GM12878 (cell line): ENCODE measurements around the gene SNU13. TPM values are rescaled to one million over a fixed set of nuclear protein-coding genes. Genes with fewer than 3 reads are reported as not detected.

Experiments
- ATAC-seq: fragments of 200-7000 bp; cut with Tn5 transposase; 3 replicates; pipeline ENCODE4 v1.9.1; 2020; ENCODE audit warnings: mild to moderate bottlenecking, moderate library complexity
- BruUV-seq: library from RNA; stranded (reverse); fragments of 400-500 nt; replicated peaks from 2 replicates; lab custom pipeline; 2021; lab: Mats Ljungman, UMichigan
- CTCF ChIA-PET: fragments of 300-600 bp; sonication (Branson Sonifier 250); formaldehyde crosslinking; extraction: SDS; loops from one replicate; lab custom pipeline; 2021; ENCODE audit warnings: inconsistent platforms; lab: Yijun Ruan, JAX
- POLR2A ChIA-PET: fragments of 350-600 bp; formaldehyde crosslinking; extraction: SDS; loops from one replicate; lab custom pipeline; 2021; ENCODE audit warnings: inconsistent platforms; lab: Charles Lee
- RAD21 ChIA-PET: fragments of 300-600 bp; sonication (Branson Sonifier 250); formaldehyde crosslinking; loops from one replicate; lab custom pipeline; 2023; ENCODE audit warnings: antibody characterized with exemption; ENCODE audit not compliant: unreplicated experiment; lab: Charles Lee
- SMC1A ChIA-PET: fragments of 300-600 bp; sonication (Branson Sonifier 250); formaldehyde crosslinking; loops from one replicate; lab custom pipeline; 2023; ENCODE audit not compliant: unreplicated experiment, uncharacterized antibody; lab: Charles Lee
- DNase-seq: peaks from one replicate; pipeline ENCODE4 v3.0.0-alpha.2; 2011; ENCODE audit warnings: low read depth, low spot score
- FAIRE-seq: peaks from 3 replicates; lab custom pipeline; 2011; peaks lifted over from hg19 to GRCh38; lab: Jason Lieb, UNC
- H2AFZ ChIP-seq: 2 replicates; pipeline ENCODE4 v1.6.0; 2011; ENCODE audit warnings: low read depth, low read length, control low read depth; ENCODE audit not compliant: control insufficient read depth
- H3K27ac ChIP-seq: 2 replicates; pipeline ENCODE4 v1.5.1; 2011; ENCODE audit warnings: control low read depth; ENCODE audit not compliant: control insufficient read depth, insufficient read depth
- H3K27me3 ChIP-seq, 2 experiments: replicated peaks in 1 of 2; 2 replicates each; pipeline versions ENCODE4 v1.6.0 to v1.6.1; 2011; ENCODE audit warnings: low read length in 1 of 2; ENCODE audit not compliant: control insufficient read depth in 2 of 2, insufficient read depth in 2 of 2
- H3K36me3 ChIP-seq, 2 experiments: 2 replicates each; pipeline ENCODE4 v1.5.1; 2011; ENCODE audit warnings: low read length in 1 of 2; ENCODE audit not compliant: control insufficient read depth in 2 of 2, insufficient read depth in 2 of 2
- H3K4me1 ChIP-seq: 2 replicates; pipeline ENCODE4 v1.6.1; 2011; ENCODE audit warnings: mild to moderate bottlenecking, low read length, moderate library complexity, mixed read lengths; ENCODE audit not compliant: control insufficient read depth, insufficient read depth
- H3K4me2 ChIP-seq: 2 replicates; pipeline ENCODE4 v1.6.0; 2011; ENCODE audit warnings: control low read depth; ENCODE audit not compliant: control insufficient read depth, insufficient read depth
- H3K4me3 ChIP-seq: fragments of 200-600 bp; sonication (generic); 2 replicates; pipeline ENCODE4 v1.5.1; 2016
- H3K79me2 ChIP-seq: 2 replicates; pipeline ENCODE4 v1.6.0; 2011; ENCODE audit warnings: low read length; ENCODE audit not compliant: control insufficient read depth, insufficient read depth
- H3K9ac ChIP-seq: 2 replicates; pipeline ENCODE4 v1.8.0; 2011; ENCODE audit warnings: low read length, control low read depth, mixed read lengths; ENCODE audit not compliant: control insufficient read depth, insufficient read depth
- H3K9me3 ChIP-seq: replicated peaks from 3 replicates; pipeline ENCODE4 v1.5.1; 2011; ENCODE audit warnings: mild to moderate bottlenecking, low read length; ENCODE audit not compliant: control insufficient read depth, insufficient read depth
- H4K20me1 ChIP-seq: 2 replicates; pipeline ENCODE4 v1.6.0; 2011; ENCODE audit not compliant: control insufficient read depth, insufficient read depth
- BCL11A ChIP-seq: IDR thresholded peaks from 2 replicates; pipeline ENCODE4 v1.6.1; 2011; ENCODE audit warnings: low read depth, low read length
- CEBPZ ChIP-seq: fragments of 150-350 bp; IDR thresholded peaks from 2 replicates; pipeline ENCODE4 v1.6.1; 2016; ENCODE audit warnings: low read depth, low read length
- CREM ChIP-seq: IDR thresholded peaks from 2 replicates; pipeline ENCODE4 v1.6.1; 2014; ENCODE audit warnings: antibody characterized with exemption, low read depth
- NFIC ChIP-seq: IDR thresholded peaks from 2 replicates; pipeline ENCODE4 v1.6.1; 2012; ENCODE audit warnings: low read depth, mild to moderate bottlenecking, inconsistent platforms, low read length, moderate library complexity
- NFXL1 ChIP-seq: fragments of 450-650 bp; IDR thresholded peaks from 2 replicates; pipeline ENCODE4 v1.6.1; 2017; ENCODE audit warnings: antibody characterized with exemption, mild to moderate bottlenecking, borderline replicate concordance
- NR2F1 ChIP-seq: fragments of 450-650 bp; conservative IDR thresholded peaks from 2 replicates; pipeline ENCODE4 v1.6.1; 2017; ENCODE audit warnings: mild to moderate bottlenecking
- NRF1 ChIP-seq: conservative IDR thresholded peaks from 2 replicates; pipeline ENCODE4 v1.6.1; 2011; ENCODE audit warnings: mild to moderate bottlenecking, low read depth, low read length, improper control_type of control experiment
- POLR2AphosphoS5 ChIP-seq: IDR thresholded peaks from 2 replicates; pipeline ENCODE4 v1.6.1; 2011; ENCODE audit warnings: mild to moderate bottlenecking, low read length, inconsistent platforms
- SIN3A ChIP-seq: IDR thresholded peaks from 2 replicates; pipeline ENCODE4 v1.6.1; 2012; ENCODE audit warnings: low read depth, low read length, improper control_type of control experiment
- SMAD1 ChIP-seq: fragments of 450-650 bp; IDR thresholded peaks from 2 replicates; pipeline ENCODE4 v1.6.1; 2018; ENCODE audit warnings: mild to moderate bottlenecking, low read depth; ENCODE audit not compliant: partially characterized antibody
- SP1 ChIP-seq: IDR thresholded peaks from one replicate; pipeline ENCODE4 v1.6.1; 2011; ENCODE audit warnings: low read depth, low read length
- SREBF2 ChIP-seq: IDR thresholded peaks from 2 replicates; pipeline ENCODE4 v1.6.1; 2012; ENCODE audit warnings: mild to moderate bottlenecking, low read length
- TARDBP ChIP-seq: IDR thresholded peaks from 2 replicates; pipeline ENCODE4 v1.6.1; 2016; ENCODE audit warnings: borderline replicate concordance
- WGBS: methylation state at CpG from one replicate; pipeline ENCODE4 v1.1.6; 2016; ENCODE audit warnings: low lambda C conversion rate; ENCODE audit not compliant: insufficient replicate concordance, insufficient coverage; ENCODE audit errors: missing lambda C conversion rate; 5-methylcytosine and 5-hydroxymethylcytosine counted together
- in situ Hi-C: fragments of 300-500 bp; cut with MboI; formaldehyde crosslinking; loops from 9 replicates; pipeline ENCODE4 v1.14.3; 2018; ENCODE audit warnings: mixed read lengths
- intact Hi-C: fragments of 100-400 bp; cut with micrococcal nuclease; formaldehyde crosslinking; loops from one replicate; pipeline ENCODE4 v1.14.2; 2022; ENCODE audit not compliant: unreplicated experiment
- polyA plus RNA-seq, 11 experiments: library from polyadenylated mRNA; depleted of rRNA in 4 of 11; unstranded in 6 of 11; stranded (reverse) in 5 of 11; fragments of >200 nt; fragmentation: Nextera tagmentation in 4 of 11; fragmentation: Illumina TruSeq in 1 of 11; extraction: Ambion mirVana in 4 of 11; extraction: Trizol in 1 of 11; gene quantifications; 1 replicate in 1 of 11; 2 replicates in 10 of 11; pipeline versions ENCODE4 v1.2.1 to v1.2.3, GENCODE V29; 2011 to 2016; ENCODE audit warnings: inconsistent platforms in 2 of 11, missing spikeins in 2 of 11, low read depth in 1 of 11
- total RNA-seq, 4 experiments: library from RNA; depleted of rRNA in 3 of 4; stranded (reverse); fragments of >200 nt in 3 of 4; fragmentation: Illumina TruSeq in 1 of 4; extraction: Trizol in 1 of 4; gene quantifications; 2 replicates each; pipeline versions ENCODE4 v1.2.1 to v1.2.3, GENCODE V29; 2013 to 2021
- TF ChIP-seq, protein P1 (sequence below): IDR thresholded peaks from 2 replicates; pipeline ENCODE4 v1.6.1; 2012; ENCODE audit warnings: low read depth, low read length, improper control_type of control experiment
- TF ChIP-seq, protein P2 (sequence below): fragments of 150-350 bp; IDR thresholded peaks from 2 replicates; pipeline ENCODE4 v1.6.1; 2014; ENCODE audit warnings: mild to moderate bottlenecking, low read depth, low read length
- TF ChIP-seq, protein P3 (sequence below): IDR thresholded peaks from 2 replicates; pipeline ENCODE4 v1.6.1; 2011; ENCODE audit warnings: borderline replicate concordance, low read depth, mild to moderate bottlenecking, moderate library complexity, mixed read lengths, low read length; ENCODE audit not compliant: insufficient read depth; ENCODE audit errors: extremely low read length
- TF ChIP-seq, protein P4 (sequence below): fragments of 450-650 bp; IDR thresholded peaks from 2 replicates; pipeline ENCODE4 v1.6.1; 2017; ENCODE audit warnings: borderline replicate concordance

SNU13 gene
- total and polyA plus RNA-seq, 10 of the 15 experiments (the other 5 are each of a cell fraction or from before 2014, with no cell fraction given), result 157 to 870 (median 256) TPM

GRCh38 chr22:41647771-41648170 lies 40.9 kb downstream of the SNU13 start:
- TF ChIP-seq BCL11A (no peak), SP1 (no peak), NR2F1 (no peak), CREM (no peak), SIN3A (no peak), NFIC (no peak), TARDBP (no peak), POLR2AphosphoS5 (no peak), SREBF2 (no peak), CEBPZ (no peak), NRF1 (no peak), SMAD1 (no peak), NFXL1 (no peak)
- TF ChIP-seq, protein P1, sequence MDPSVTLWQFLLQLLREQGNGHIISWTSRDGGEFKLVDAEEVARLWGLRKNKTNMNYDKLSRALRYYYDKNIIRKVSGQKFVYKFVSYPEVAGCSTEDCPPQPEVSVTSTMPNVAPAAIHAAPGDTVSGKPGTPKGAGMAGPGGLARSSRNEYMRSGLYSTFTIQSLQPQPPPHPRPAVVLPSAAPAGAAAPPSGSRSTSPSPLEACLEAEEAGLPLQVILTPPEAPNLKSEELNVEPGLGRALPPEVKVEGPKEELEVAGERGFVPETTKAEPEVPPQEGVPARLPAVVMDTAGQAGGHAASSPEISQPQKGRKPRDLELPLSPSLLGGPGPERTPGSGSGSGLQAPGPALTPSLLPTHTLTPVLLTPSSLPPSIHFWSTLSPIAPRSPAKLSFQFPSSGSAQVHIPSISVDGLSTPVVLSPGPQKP, result no peak
- TF ChIP-seq, protein P2, sequence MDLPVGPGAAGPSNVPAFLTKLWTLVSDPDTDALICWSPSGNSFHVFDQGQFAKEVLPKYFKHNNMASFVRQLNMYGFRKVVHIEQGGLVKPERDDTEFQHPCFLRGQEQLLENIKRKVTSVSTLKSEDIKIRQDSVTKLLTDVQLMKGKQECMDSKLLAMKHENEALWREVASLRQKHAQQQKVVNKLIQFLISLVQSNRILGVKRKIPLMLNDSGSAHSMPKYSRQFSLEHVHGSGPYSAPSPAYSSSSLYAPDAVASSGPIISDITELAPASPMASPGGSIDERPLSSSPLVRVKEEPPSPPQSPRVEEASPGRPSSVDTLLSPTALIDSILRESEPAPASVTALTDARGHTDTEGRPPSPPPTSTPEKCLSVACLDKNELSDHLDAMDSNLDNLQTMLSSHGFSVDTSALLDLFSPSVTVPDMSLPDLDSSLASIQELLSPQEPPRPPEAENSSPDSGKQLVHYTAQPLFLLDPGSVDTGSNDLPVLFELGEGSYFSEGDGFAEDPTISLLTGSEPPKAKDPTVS, result no peak
- TF ChIP-seq, protein P3, sequence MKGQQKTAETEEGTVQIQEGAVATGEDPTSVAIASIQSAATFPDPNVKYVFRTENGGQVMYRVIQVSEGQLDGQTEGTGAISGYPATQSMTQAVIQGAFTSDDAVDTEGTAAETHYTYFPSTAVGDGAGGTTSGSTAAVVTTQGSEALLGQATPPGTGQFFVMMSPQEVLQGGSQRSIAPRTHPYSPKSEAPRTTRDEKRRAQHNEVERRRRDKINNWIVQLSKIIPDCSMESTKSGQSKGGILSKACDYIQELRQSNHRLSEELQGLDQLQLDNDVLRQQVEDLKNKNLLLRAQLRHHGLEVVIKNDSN, result no peak
- TF ChIP-seq, protein P4, sequence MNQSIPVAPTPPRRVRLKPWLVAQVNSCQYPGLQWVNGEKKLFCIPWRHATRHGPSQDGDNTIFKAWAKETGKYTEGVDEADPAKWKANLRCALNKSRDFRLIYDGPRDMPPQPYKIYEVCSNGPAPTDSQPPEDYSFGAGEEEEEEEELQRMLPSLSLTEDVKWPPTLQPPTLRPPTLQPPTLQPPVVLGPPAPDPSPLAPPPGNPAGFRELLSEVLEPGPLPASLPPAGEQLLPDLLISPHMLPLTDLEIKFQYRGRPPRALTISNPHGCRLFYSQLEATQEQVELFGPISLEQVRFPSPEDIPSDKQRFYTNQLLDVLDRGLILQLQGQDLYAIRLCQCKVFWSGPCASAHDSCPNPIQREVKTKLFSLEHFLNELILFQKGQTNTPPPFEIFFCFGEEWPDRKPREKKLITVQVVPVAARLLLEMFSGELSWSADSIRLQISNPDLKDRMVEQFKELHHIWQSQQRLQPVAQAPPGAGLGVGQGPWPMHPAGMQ, result no peak
- intact Hi-C loops, result no loop called here
- no TSS peak for BruUV-seq
- H3K9ac ChIP-seq, result no peak overlapping the region
- no peak overlapping the region for H3K4me3 ChIP-seq
- no peak overlapping the region for H3K27ac ChIP-seq
- SMC1A ChIA-PET, result no interaction called here
- peaks cover 9 to 32% of the 10 kb centered on the region in 2 experiments for H3K36me3 ChIP-seq
- CTCF ChIA-PET, result interaction anchor here (2.0 kb wide), 1 partner anchor 20 kb away, joined by 7 read pairs; no protein-coding TSS in a partner anchor
- RAD21 ChIA-PET, result no interaction called here
- H4K20me1 ChIP-seq, result no peaks in the 10 kb centered on the region
- FAIRE-seq, result no peak
- no peaks in the 10 kb centered on the region for H3K9me3 ChIP-seq
- no peak for DNase-seq
- no peaks in the 10 kb centered on the region for H3K27me3 ChIP-seq
- POLR2A ChIA-PET, result interaction anchor here (0.6 kb wide), 1 partner anchor 79 kb away, joined by 5 read pairs; no protein-coding TSS in a partner anchor
- in situ Hi-C loops, result no loop called here
- no peaks in the 10 kb centered on the region for H3K4me1 ChIP-seq
- H3K4me2 ChIP-seq, result no peak overlapping the region
- ATAC-seq, result no peak
- H2AFZ ChIP-seq, result no peak overlapping the region
- H3K79me2 ChIP-seq, result no peaks in the 10 kb centered on the region; the same call in 1 of the 2 replicates
- 50% methylated on average over 2 of the region's 3 CpGs for WGBS
